GM18951 (cell line): ENCODE results near the gene CTNNA1.
"Not testable (repeated sequence)": the region's sequence is repeated elsewhere in the genome, so short reads cannot be mapped to it uniquely, and the experiment has no call there.

Experiments used
- POLR2A ChIP-seq: IDR thresholded peaks from 4 replicates; pipeline ENCODE4 v1.6.1; 2011; ENCODE audit warnings: mild to moderate bottlenecking; ENCODE audit not compliant: insufficient read length, insufficient read depth; ENCODE audit errors: extremely low read depth
- in situ Hi-C: fragments of 300-500 bp; cut with MboI; formaldehyde crosslinking; loops from one replicate; pipeline ENCODE4 v1.12.0; 2022; ENCODE audit warnings: low sequenced_read_pairs, mixed read lengths, inconsistent platforms; ENCODE audit not compliant: unreplicated experiment

The CTNNA1 gene

GRCh38 chr5:138819081-138819480 lies 65.9 kb downstream of the CTNNA1 start:
- TF ChIP-seq POLR2A, result no peak
- in situ Hi-C loops, result no loop called here

DNA sequence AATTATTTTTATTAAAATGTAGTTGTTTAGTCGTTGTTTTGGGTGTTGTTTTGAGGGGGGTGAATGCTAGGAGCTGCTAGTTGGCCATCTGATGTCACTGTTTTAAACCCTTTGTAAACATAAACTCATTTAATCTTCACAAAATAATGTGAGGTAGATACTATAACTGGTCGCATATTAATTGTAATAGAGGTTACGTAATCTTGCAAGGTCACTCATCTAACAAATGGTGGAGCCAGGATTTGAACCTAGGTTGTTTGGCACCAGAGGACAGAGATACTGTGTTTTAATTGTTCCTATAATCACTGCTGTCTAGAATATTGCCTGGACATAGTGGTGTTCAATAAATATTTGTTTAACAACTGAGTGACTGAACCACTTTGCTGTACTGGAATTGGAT lies 67.5 kb downstream of the CTNNA1 start:
- TF ChIP-seq POLR2A, result no peak
- in situ Hi-C loops, result no loop called here

GRCh38 chr5:138824516-138824915 lies 71.3 kb downstream of the CTNNA1 start:
- in situ Hi-C loops, result no loop called here
- no peak for TF ChIP-seq POLR2A

- in situ Hi-C loops, result no loop called here
- TF ChIP-seq POLR2A, result no peak
These were observed 72.0 kb downstream of the CTNNA1 start for GRCh38 chr5:138824924-138825863.

DNA sequence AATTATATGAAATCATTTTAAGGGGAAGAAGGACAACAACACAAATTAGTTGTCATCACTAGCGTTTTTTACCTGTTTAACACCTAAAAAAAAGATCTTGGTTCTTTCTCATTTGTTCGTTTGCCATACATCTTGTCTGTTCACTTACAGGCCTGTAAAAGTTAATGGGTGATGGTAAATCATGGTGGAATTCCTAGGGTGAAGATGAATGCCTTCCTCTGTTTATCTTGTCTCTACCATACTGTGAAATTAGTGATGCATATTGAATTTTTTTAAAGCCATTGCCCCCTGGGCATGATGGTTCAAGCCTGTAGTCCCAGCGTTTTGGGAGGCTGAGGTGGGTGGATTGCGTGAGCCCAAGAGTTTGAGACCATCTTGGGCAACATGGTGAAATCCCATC lies 75.3 kb downstream of the CTNNA1 start:
- TF ChIP-seq POLR2A, result no peak
- in situ Hi-C loops, result no loop called here

DNA sequence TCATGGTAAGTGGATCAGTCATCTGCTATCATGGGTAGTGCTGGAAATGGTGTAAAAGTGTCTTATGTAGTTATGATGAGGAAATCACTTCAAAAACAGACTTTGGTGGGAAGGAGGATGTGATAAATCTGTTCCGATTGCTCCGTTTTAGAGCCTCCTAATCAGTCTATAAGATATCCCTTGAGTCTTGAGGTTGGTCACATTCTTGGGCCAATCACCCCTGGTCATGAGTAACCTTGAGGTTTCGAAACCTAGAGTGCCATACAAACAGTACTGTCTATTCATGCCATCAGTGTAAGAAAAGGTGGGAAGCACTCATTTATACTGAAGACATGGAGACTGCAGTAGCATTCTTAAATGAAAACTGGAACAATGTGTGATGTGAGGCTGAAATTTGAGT lies 76.1 kb downstream of the CTNNA1 start:
- in situ Hi-C loops, result no loop called here

GRCh38 chr5:138831703-138832102 lies 78.5 kb downstream of the CTNNA1 start:
- TF ChIP-seq POLR2A, result no peak
- in situ Hi-C loops, result no loop called here

More for the DNA sequence above, 76.1 kb downstream of the CTNNA1 start:
- no peak for TF ChIP-seq POLR2A

DNA sequence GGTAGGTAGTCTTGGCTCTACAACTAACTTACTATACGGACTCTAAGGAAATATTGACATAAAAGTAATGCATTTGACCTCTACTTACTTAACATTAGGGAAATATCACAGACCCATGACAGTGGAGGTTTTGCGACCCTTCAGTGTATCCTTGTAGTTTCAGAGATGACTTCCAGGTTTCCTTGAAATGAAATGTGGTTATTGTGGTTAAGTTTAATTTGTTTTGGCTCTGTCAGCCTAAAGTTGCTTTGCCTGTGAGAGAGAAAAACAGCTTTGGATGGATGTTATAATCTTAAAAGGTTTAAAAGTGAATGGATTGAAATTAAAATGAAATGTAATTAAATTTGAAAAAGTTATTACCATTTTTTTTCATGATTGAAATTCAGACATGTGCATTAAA lies 79.0 kb downstream of the CTNNA1 start:
- TF ChIP-seq POLR2A, result no peak
- in situ Hi-C loops, result no loop called here

DNA sequence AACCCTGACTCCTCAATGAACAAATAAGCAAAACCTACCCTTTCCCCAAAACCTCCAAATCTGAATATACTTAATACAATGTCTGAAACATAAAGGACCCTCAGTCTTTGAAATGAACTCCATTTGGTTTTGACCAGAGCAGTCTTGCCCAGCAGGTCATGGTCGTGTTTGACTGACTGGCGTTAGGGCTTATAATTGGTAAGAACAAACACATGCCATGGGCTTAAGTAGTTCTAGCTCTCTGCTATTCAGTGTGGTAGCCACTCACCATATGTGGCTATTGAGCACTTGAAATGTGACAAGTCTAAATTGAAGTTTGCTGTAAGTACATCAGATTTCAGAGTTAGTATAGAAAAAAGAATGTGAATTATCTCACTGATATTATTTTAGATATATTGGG lies 79.9 kb downstream of the CTNNA1 start:
- in situ Hi-C loops, result no loop called here

GRCh38 chr5:138833726-138834480 lies 80.7 kb downstream of the CTNNA1 start:
- no peak for TF ChIP-seq POLR2A
- in situ Hi-C loops, result no loop called here

More for the DNA sequence above, 79.9 kb downstream of the CTNNA1 start:
- no peak for TF ChIP-seq POLR2A

- in situ Hi-C loops, result not testable (repeated sequence)
These were observed 81.6 kb downstream of the CTNNA1 start for GRCh38 chr5:138834853-138835252.

DNA sequence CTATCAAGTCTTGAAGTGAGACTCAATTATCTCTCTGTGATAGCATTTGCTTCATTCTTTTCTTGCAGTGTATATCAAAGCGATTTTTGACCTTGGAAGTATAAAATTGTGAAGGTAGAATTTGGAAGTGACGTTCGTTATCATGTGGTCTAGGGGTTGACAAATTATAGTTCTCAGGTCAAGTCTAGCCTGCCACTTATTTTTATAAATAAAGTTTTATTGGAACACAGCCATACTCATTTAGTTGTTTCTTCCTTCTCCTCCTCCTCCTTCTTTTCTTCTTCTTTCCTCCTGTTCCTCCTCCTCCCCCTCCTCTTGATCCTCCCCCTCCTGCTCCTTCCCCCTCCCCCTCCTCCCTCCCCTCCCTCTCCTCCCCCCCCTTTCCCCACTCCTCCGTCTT lies 83.9 kb downstream of the CTNNA1 start:
- in situ Hi-C loops, result no loop called here
- TF ChIP-seq POLR2A, result no peak

DNA sequence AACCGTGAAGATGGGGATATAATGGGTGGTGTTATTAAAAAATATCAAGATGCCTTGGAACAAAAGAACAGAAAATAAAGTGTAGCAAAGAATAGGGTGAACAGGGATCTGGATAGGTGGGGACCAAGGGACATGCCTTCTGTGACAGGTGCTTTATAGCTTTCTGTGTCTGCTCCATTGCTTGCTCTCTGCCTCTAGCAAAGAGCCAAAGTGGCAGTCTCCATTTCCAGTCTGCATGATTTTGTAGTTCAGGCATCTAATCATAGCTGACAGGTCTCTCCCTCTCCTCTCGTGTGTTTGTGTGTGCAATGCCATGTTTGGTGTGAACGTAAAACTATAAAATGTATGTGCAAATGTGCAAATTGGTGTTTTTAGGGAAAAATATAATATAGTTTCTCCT lies 86.9 kb downstream of the CTNNA1 start:
- TF ChIP-seq POLR2A, result no peak
- in situ Hi-C loops, result no loop called here

DNA sequence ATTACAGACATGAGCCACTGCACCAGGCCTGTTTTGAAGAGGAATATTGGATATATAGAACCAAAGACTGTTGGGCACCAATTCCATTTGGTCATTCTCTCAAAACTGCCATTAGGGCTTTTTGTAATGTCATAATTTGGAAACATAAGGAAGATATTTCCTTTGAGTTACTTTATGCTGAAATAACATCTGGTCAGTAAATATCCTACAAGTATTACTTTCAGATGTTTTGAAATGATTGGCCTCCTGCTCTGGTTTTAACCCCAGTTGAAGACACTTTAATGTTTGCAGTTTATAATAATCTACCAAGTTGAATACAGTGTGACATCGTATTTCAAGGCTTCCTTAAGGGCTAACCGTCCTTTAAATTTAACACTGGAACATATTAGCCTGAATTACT lies 88.3 kb downstream of the CTNNA1 start:
- in situ Hi-C loops, result no loop called here
- TF ChIP-seq POLR2A, result no peak
